A549 (cell line): ENCODE data around the gene SRGAP3. TPM values are rescaled to one million over a fixed set of nuclear protein-coding genes. Genes with fewer than 3 reads are reported as not detected.

Source experiments
- ATAC-seq, 2 experiments: fragments of 200-7000 bp in 1 of 2; fragments of >200 bp in 1 of 2; cut with Nextera tagmentation in 1 of 2; cut with Tn5 transposase in 1 of 2; 3 replicates each; pipeline versions ENCODE4 v1.8.0 to v1.9.1; 2018 to 2020; ENCODE audit warnings: mild to moderate bottlenecking in 1 of 2, moderate library complexity in 1 of 2
- CTCF ChIA-PET: fragments of 300-600 bp; sonication (Branson Sonifier 250); formaldehyde crosslinking; extraction: SDS; loops from one replicate; lab custom pipeline; 2021; ENCODE audit warnings: antibody characterized with exemption, inconsistent platforms; lab: Yijun Ruan, JAX
- POLR2A ChIA-PET: fragments of 350-600 bp; formaldehyde crosslinking; extraction: SDS; loops from one replicate; lab custom pipeline; 2021; ENCODE audit warnings: antibody characterized with exemption, inconsistent platforms; lab: Yijun Ruan, JAX
- DNase-seq, 2 experiments: peaks; one replicate each; pipeline versions ENCODE4 v3.0.0 to v3.0.0-alpha.2; 2011 to 2016; ENCODE audit warnings: low read depth in 1 of 2, low spot score in 1 of 2
- FAIRE-seq: peaks from 2 replicates; lab custom pipeline; 2011; peaks lifted over from hg19 to GRCh38; lab: Jason Lieb, UNC
- H3K27ac ChIP-seq, 2 experiments: fragments of >200 bp; sonication (Bioruptor Twin); formaldehyde crosslinking; 3 replicates each; pipeline ENCODE4 v1.5.1; 2016 to 2017
- H3K4me1 ChIP-seq: fragments of >200 bp; sonication (Bioruptor Twin); formaldehyde crosslinking; 3 replicates; pipeline ENCODE4 v1.6.1; 2016
- H3K4me2 ChIP-seq: fragments of >200 bp; sonication (Bioruptor Twin); formaldehyde crosslinking; 3 replicates; pipeline ENCODE4 v1.6.1; 2016
- H3K4me3 ChIP-seq: fragments of >200 bp; sonication (Bioruptor Twin); formaldehyde crosslinking; 3 replicates; pipeline ENCODE4 v1.5.1; 2016
- H3K9me3 ChIP-seq: fragments of >200 bp; sonication (Bioruptor Twin); formaldehyde crosslinking; 3 replicates; pipeline ENCODE4 v1.6.1; 2016
- CBX2 ChIP-seq: fragments of 200-600 bp; sonication (generic); IDR thresholded peaks from 2 replicates; pipeline ENCODE4 v1.6.1; 2016; ENCODE audit warnings: low read depth, mild to moderate bottlenecking, borderline replicate concordance
- CBX8 ChIP-seq: fragments of 200-600 bp; sonication (generic); IDR thresholded peaks from 2 replicates; pipeline ENCODE4 v1.6.1; 2016
- CHD4 ChIP-seq: fragments of 200-600 bp; sonication (generic); IDR thresholded peaks from 2 replicates; pipeline ENCODE4 v1.6.1; 2016; ENCODE audit warnings: antibody characterized with exemption, mild to moderate bottlenecking, borderline replicate concordance
- ESRRA ChIP-seq: fragments of 150-350 bp; IDR thresholded peaks from 2 replicates; pipeline ENCODE4 v1.6.1; 2014; ENCODE audit warnings: mild to moderate bottlenecking, low read length, borderline replicate concordance
- FOSB ChIP-seq: fragments of 250-450 bp; sonication (Bioruptor Pico); IDR thresholded peaks from 2 replicates; pipeline ENCODE4 v1.5.0; 2020; ENCODE audit warnings: mild to moderate bottlenecking, moderate library complexity
- FOSL2 ChIP-seq, 2 experiments: fragments of 450-650 bp in 1 of 2; fragments of >200 bp in 1 of 2; sonication (Bioruptor Twin) in 1 of 2; formaldehyde crosslinking; IDR thresholded peaks; 2 replicates each; pipeline versions ENCODE4 v1.5.0 to v1.6.1; 2016 to 2020; ENCODE audit warnings: mild to moderate bottlenecking in 1 of 2, moderate library complexity in 1 of 2
- GATA3 ChIP-seq: IDR thresholded peaks from 2 replicates; pipeline ENCODE4 v1.6.1; 2012; ENCODE audit warnings: borderline replicate concordance
- HDAC2 ChIP-seq: fragments of 200-600 bp; sonication (generic); IDR thresholded peaks from 2 replicates; pipeline ENCODE4 v1.6.1; 2016
- HEYL ChIP-seq: fragments of 250-450 bp; sonication (Bioruptor Pico); IDR thresholded peaks from 2 replicates; pipeline ENCODE4 v1.8.0; 2021; ENCODE audit warnings: mild to moderate bottlenecking, moderate library complexity
- HOXA7 ChIP-seq: fragments of 250-450 bp; sonication (Bioruptor Pico); IDR thresholded peaks from 2 replicates; pipeline ENCODE4 v1.5.0; 2020; ENCODE audit warnings: mild to moderate bottlenecking, moderate library complexity
- HOXB13 ChIP-seq: fragments of 250-450 bp; sonication (Bioruptor Pico); IDR thresholded peaks from 2 replicates; pipeline ENCODE4 v1.5.0; 2020; ENCODE audit warnings: low read depth, mild to moderate bottlenecking, moderate library complexity
- JUN ChIP-seq, 2 experiments: fragments of >200 bp; sonication (Bioruptor Twin); formaldehyde crosslinking; IDR thresholded peaks; 2 replicates in 1 of 2; 3 replicates in 1 of 2; pipeline ENCODE4 v1.6.1; 2016 to 2017
- NFE2L2 ChIP-seq: fragments of 150-350 bp; conservative IDR thresholded peaks from 2 replicates; pipeline ENCODE4 v1.6.1; 2014; ENCODE audit warnings: low read length
- NR3C1 ChIP-seq: fragments of >200 bp; sonication (Bioruptor Twin); formaldehyde crosslinking; IDR thresholded peaks from 3 replicates; pipeline ENCODE4 v1.6.1; 2017
- RAD21 ChIP-seq, 2 experiments: fragments of >200 bp in 1 of 2; sonication (Bioruptor Twin) in 1 of 2; formaldehyde crosslinking in 1 of 2; IDR thresholded peaks in 1 of 2; conservative IDR thresholded peaks in 1 of 2; 2 replicates in 1 of 2; 3 replicates in 1 of 2; pipeline ENCODE4 v1.6.1; 2012 to 2018; ENCODE audit warnings: inconsistent platforms in 1 of 2
- RFX5 ChIP-seq: fragments of 450-650 bp; IDR thresholded peaks from 2 replicates; pipeline ENCODE4 v1.7.1; 2014; ENCODE audit warnings: antibody characterized with exemption, mild to moderate bottlenecking, moderate library complexity
- RNF2 ChIP-seq: fragments of 200-600 bp; sonication (generic); IDR thresholded peaks from 2 replicates; pipeline ENCODE4 v1.6.1; 2016; ENCODE audit warnings: low read depth, mild to moderate bottlenecking, antibody characterized with exemption, moderate library complexity, borderline replicate concordance
- TFCP2L1 ChIP-seq: fragments of 250-450 bp; sonication (Bioruptor Pico); IDR thresholded peaks from 2 replicates; pipeline ENCODE4 v1.5.0; 2021; ENCODE audit warnings: mild to moderate bottlenecking
- ZC3H11A ChIP-seq: fragments of 450-650 bp; IDR thresholded peaks from 2 replicates; pipeline ENCODE4 v1.6.1; 2014; ENCODE audit warnings: antibody characterized with exemption, mild to moderate bottlenecking
- ZNF302 ChIP-seq: fragments of 250-450 bp; sonication (Bioruptor Pico); IDR thresholded peaks from 2 replicates; pipeline ENCODE4 v1.9.0; 2021; ENCODE audit warnings: inconsistent platforms, mild to moderate bottlenecking, moderate library complexity
- WGBS: methylation state at CpG from one replicate; pipeline ENCODE4 v1.1.6; 2017; ENCODE audit errors: missing lambda C conversion rate; 5-methylcytosine and 5-hydroxymethylcytosine counted together
- polyA plus RNA-seq, 4 experiments: library from polyadenylated mRNA; depleted of rRNA in 3 of 4; stranded (reverse); fragments of >200 nt; fragmentation: RNase III in 1 of 4; extraction: RNeasy Plus Mini Kit Qiagen cat#74134 plus additional on column Dnase treatment in 1 of 4; gene quantifications; 2 replicates in 3 of 4; 3 replicates in 1 of 4; pipeline ENCODE4 v1.2.3, GENCODE V29; 2011 to 2017
- TF ChIP-seq, protein P1 (sequence below): fragments of >200 bp; sonication (Bioruptor Twin); formaldehyde crosslinking; IDR thresholded peaks from 3 replicates; pipeline ENCODE4 v1.6.1; 2016
- TF ChIP-seq, protein P2 (sequence below): fragments of >200 bp; sonication (Bioruptor Twin); formaldehyde crosslinking; IDR thresholded peaks from 2 replicates; pipeline ENCODE4 v1.6.1; 2016
- TF ChIP-seq, protein P3 (sequence below): fragments of 250-450 bp; sonication (Bioruptor Pico); IDR thresholded peaks from 2 replicates; pipeline ENCODE4 v1.5.0; 2020; ENCODE audit warnings: low read depth, mild to moderate bottlenecking, moderate library complexity
- TF ChIP-seq, protein P4 (sequence below): IDR thresholded peaks from 2 replicates; pipeline ENCODE4 v1.6.1; 2012

Gene SRGAP3
- polyA plus RNA-seq, 2 of the 4 experiments (the other 2 are of a cell fraction), result 1.6 to 2.5 TPM

DNA sequence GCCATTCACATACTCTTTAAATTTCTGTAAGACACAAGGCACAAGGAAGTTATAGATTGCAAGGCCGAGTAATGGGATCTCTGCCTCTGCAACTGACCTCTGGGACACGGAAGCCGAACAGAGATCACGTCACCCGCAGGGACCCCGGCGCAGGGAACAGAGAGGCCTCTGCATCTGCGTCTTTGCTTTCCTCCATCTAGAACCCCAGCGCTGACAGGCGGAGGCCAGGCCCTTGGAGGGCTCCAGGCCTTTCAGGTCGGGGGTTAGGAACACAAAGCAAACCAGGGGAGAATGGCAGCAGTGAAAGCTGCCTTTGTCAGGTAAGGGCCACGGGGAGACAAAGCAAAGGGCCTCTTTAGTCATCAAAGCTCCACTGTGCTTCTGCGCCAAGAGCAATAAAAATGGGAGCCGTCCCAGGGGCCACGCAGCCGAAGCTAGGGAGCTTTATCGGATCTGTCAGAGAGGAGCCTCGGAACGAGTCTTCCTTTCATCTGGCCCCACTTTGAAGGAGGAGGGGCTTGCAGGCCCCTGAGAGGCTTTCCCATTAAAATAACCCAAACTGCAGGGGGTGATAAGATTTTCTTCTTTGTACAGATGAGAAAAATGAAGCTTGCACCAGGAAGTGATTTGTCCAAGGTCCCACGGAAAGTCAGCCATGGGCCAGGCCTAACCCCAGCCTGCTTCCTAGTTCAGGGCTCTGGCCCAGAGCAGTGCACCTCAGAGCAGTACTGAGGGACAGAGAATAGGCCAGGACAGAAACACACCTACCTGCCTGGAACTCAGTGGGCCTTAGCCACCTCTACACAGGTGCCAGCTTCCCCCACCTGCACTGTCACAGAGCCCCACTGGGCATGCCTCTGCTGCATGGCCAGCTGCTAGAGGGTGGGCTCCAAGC, 201.7 kb downstream of the SRGAP3 start (continued):
- TF ChIP-seq HEYL (CRISPR knock-in tag) (no peak), JUN (IDR thresholded peaks at IDR 0.05) (no peak), ZC3H11A (no peak), HDAC2 (no peak)

DNA sequence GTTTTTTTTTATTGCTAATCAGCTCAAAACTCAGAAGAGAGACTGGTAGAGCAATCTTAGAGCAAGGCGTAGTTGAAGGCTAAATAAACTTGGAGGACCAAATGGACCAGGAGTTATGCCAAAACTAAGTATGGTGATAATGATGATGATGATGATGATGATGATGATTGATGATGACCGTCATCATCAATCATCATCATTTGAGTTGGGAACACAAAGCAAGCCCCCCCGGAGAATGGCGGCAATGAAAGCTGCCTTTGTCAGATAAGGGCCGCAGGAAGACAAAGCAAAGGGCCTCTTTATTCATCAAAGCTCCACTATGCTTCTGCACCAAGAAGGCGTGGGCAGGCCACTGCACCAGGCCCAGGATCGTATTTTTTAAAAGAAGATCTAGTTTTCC, 204.1 kb downstream of the SRGAP3 start:
- ChIA-PET POLR2A (no interaction called here), CTCF (interaction anchor here (1.0 to 2.1 kb wide), 4 partner anchors 10 to 276 kb away, joined by 3 to 6 read pairs (median 4); partner anchors contain the start of gene OXTR)
- H3K27ac ChIP-seq, result no peak overlapping the region
- TF ChIP-seq GATA3 (no peak), RFX5 (no peak), FOSL2 (IDR thresholded peaks at IDR 0.05) (no peak), FOSL2 (CRISPR knock-in tag; IDR thresholded peaks at IDR 0.05) (no peak), RNF2 (no peak), NFE2L2 (no peak), HOXA7 (CRISPR knock-in tag) (no peak), FOSB (CRISPR knock-in tag) (no peak), RAD21 (conservative IDR thresholded peaks at IDR 0.05 in 1 of 2, IDR thresholded peaks at IDR 0.05 in 1 of 2) (no peak), ZC3H11A (no peak), HEYL (CRISPR knock-in tag) (no peak), CBX2 (no peak), CHD4 (no peak)
- TF ChIP-seq, protein P1, sequence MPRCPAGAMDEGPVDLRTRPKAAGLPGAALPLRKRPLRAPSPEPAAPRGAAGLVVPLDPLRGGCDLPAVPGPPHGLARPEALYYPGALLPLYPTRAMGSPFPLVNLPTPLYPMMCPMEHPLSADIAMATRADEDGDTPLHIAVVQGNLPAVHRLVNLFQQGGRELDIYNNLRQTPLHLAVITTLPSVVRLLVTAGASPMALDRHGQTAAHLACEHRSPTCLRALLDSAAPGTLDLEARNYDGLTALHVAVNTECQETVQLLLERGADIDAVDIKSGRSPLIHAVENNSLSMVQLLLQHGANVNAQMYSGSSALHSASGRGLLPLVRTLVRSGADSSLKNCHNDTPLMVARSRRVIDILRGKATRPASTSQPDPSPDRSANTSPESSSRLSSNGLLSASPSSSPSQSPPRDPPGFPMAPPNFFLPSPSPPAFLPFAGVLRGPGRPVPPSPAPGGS, result no peak
- TF ChIP-seq, protein P2, sequence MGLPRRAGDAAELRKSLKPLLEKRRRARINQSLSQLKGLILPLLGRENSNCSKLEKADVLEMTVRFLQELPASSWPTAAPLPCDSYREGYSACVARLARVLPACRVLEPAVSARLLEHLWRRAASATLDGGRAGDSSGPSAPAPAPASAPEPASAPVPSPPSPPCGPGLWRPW, result no peak
- TF ChIP-seq, protein P3, sequence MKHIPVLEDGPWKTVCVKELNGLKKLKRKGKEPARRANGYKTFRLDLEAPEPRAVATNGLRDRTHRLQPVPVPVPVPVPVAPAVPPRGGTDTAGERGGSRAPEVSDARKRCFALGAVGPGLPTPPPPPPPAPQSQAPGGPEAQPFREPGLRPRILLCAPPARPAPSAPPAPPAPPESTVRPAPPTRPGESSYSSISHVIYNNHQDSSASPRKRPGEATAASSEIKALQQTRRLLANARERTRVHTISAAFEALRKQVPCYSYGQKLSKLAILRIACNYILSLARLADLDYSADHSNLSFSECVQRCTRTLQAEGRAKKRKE (CRISPR knock-in tag), result no peak
- no peak for FAIRE-seq
- WGBS, result 84% methylated on average over 7 of the region's 7 CpGs
- DNase-seq, result no peak
- no peaks in the 10 kb centered on the region for H3K9me3 ChIP-seq
- H3K4me2 ChIP-seq, result no peak overlapping the region
- H3K4me1 ChIP-seq, result no peaks in the 10 kb centered on the region
- H3K4me3 ChIP-seq, result no peak overlapping the region
- ATAC-seq, result no peak

DNA sequence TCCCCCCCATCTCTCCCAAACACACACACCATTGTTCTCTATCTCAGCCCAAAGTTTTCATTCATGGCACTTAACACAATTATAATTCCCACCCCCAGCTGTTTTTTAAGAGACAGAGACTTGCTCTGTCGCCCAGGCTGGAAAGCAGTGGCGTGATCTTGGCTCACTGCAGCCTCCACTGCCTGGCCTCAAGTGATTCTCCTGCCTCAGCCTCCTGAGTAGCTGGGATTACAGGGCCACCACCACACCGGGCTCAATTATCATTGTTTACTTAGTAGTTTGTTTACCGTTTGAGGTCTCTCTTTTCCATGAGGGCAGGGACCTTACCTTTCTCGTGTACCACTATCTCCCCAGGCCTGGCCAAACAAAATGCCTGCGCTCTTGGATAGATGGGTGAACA, 206.4 kb downstream of the SRGAP3 start:
- no peak for TF ChIP-seq ESRRA
- TF ChIP-seq TFCP2L1 (CRISPR knock-in tag), result no peak
- TF ChIP-seq NR3C1, result no peak
- TF ChIP-seq, protein P4, sequence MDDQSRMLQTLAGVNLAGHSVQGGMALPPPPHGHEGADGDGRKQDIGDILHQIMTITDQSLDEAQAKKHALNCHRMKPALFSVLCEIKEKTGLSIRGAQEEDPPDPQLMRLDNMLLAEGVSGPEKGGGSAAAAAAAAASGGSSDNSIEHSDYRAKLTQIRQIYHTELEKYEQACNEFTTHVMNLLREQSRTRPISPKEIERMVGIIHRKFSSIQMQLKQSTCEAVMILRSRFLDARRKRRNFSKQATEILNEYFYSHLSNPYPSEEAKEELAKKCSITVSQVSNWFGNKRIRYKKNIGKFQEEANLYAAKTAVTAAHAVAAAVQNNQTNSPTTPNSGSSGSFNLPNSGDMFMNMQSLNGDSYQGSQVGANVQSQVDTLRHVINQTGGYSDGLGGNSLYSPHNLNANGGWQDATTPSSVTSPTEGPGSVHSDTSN, result no peak
- no peak for TF ChIP-seq CBX2
- TF ChIP-seq HOXB13, result no peak
- no peak for TF ChIP-seq ZNF302 (CRISPR knock-in tag)
- no peak for TF ChIP-seq HEYL (CRISPR knock-in tag)
- TF ChIP-seq CBX8, result no peak
- DNase-seq (no peak), ATAC-seq (no peak), FAIRE-seq (no peak)
- Histone ChIP-seq H3K4me1 (no peaks in the 10 kb centered on the region), H3K4me3 (no peak overlapping the region), H3K27ac (no peak overlapping the region), H3K4me2 (no peak overlapping the region), H3K9me3 (no peaks in the 10 kb centered on the region)
- ChIA-PET CTCF (interaction anchor here (1.0 to 1.1 kb wide), 2 partner anchors 16 to 24 kb away, joined by 3 read pairs; no protein-coding TSS in a partner anchor), POLR2A (no interaction called here)
- WGBS, result 56% methylated on average over 6 of the region's 6 CpGs
